ENCODE measurements around the gene ARF1.

Gene ARF1

GRCh38 chr1:228147151-228147693 is 64.7 kb downstream of the ARF1 start:
- TF ChIP-seq CTCF (conservative IDR thresholded peaks at IDR 0.05; ENCODE audit: low read depth, low read length): no peak
- no peak for DNase-seq (ENCODE audit: low read depth)

GRCh38 chr1:228147768-228148167 is 65.3 kb downstream of the ARF1 start:
- DNase-seq (ENCODE audit: low read depth): no peak
- no peak for TF ChIP-seq CTCF (conservative IDR thresholded peaks at IDR 0.05; ENCODE audit: low read depth, low read length)
- H3K4me3 ChIP-seq (ENCODE audit: low read length): no peak overlapping the region

More at GRCh38 chr1:228147151-228147693, 64.7 kb downstream of the ARF1 start:
- no peak overlapping the region for H3K4me3 ChIP-seq (ENCODE audit: low read length)

GRCh38 chr1:228148196-228148861 is 65.8 kb downstream of the ARF1 start:
- no peak overlapping the region for H3K4me3 ChIP-seq (ENCODE audit: low read length)

More at GRCh38 chr1:228148196-228148861, 65.8 kb downstream of the ARF1 start:
- TF ChIP-seq CTCF (conservative IDR thresholded peaks at IDR 0.05; ENCODE audit: low read depth, low read length): no peak
- no peak for DNase-seq (ENCODE audit: low read depth)
